T47D (cell line): Measurements from ENCODE around the gene GSTT2.
"Not testable (repeated sequence)": the region's sequence is repeated elsewhere in the genome, so short reads cannot be mapped to it uniquely, and the experiment has no call there.

Experiments used
- DNase-seq, 2 experiments: peaks; one replicate each; pipeline versions ENCODE4 v3.0.0 to v3.0.0-alpha.2; 2011 to 2012; ENCODE audit warnings: low read depth in 1 of 2, low spot score in 1 of 2
- JUND ChIP-seq: IDR thresholded peaks from 2 replicates; pipeline ENCODE4 v1.6.1; 2012; ENCODE audit warnings: low read depth
- in situ Hi-C: cut with HindIII; loops from 2 replicates; pipeline ENCODE4 v1.10.0; 2016; ENCODE audit warnings: low sequenced_read_pairs, low pct_unique_long_range_greater_than_20kb

GSTT2 gene

GRCh38 chr22:23997092-23997491, 17.2 kb downstream of the GSTT2 start:
- in situ Hi-C loops: no loop called here
- TF ChIP-seq JUND: no peak
- DNase-seq: no peak

GRCh38 chr22:23999779-24000178, 19.8 kb downstream of the GSTT2 start:
- DNase-seq, in situ Hi-C loops: not testable (repeated sequence)

- DNase-seq: no peak
- in situ Hi-C loops: no loop called here
- no peak for TF ChIP-seq JUND
These were observed 21.4 kb downstream of the GSTT2 start for GRCh38 chr22:24001314-24001713.

GRCh38 chr22:24002272-24002671, 22.3 kb downstream of the GSTT2 start:
- DNase-seq: no peak
- in situ Hi-C loops: no loop called here
- TF ChIP-seq JUND: no peak

GRCh38 chr22:24002851-24003250, 22.9 kb downstream of the GSTT2 start:
- DNase-seq: no peak
- in situ Hi-C loops: no loop called here
- TF ChIP-seq JUND: no peak

- DNase-seq: no peak
- in situ Hi-C loops: no loop called here
- TF ChIP-seq JUND: no peak
These were observed 24.0 kb downstream of the GSTT2 start for GRCh38 chr22:24003887-24004286.

GRCh38 chr22:24005201-24005600, 25.3 kb downstream of the GSTT2 start, which contains the start of gene GSTT4:
GSTT4 (minus strand) TSS chr22:24005453; CDS start chr22:24005356, 97 bp downstream.
- DNase-seq: no peak
- no peak for TF ChIP-seq JUND
- in situ Hi-C loops: no loop called here

- TF ChIP-seq JUND: no peak
- DNase-seq: no peak
- in situ Hi-C loops: no loop called here
These were observed 26.4 kb downstream of the GSTT2 start for GRCh38 chr22:24006207-24006913.

- TF ChIP-seq JUND: no peak
- DNase-seq: no peak
- in situ Hi-C loops: no loop called here
These were observed 26.9 kb downstream of the GSTT2 start for GRCh38 chr22:24006914-24007214.

- DNase-seq: peak in 1 of 2 experiments; percentile 29
- TF ChIP-seq JUND: no peak
- in situ Hi-C loops: no loop called here
These were observed 27.5 kb downstream of the GSTT2 start for GRCh38 chr22:24007253-24008021.

- TF ChIP-seq JUND: no peak
- DNase-seq: no peak
- in situ Hi-C loops: no loop called here
These were observed 28.0 kb downstream of the GSTT2 start for GRCh38 chr22:24008022-24008283.

GRCh38 chr22:24008381-24009226, 28.7 kb downstream of the GSTT2 start:
- no peak for DNase-seq
- in situ Hi-C loops: no loop called here
- no peak for TF ChIP-seq JUND
